ENCODE measurements around the gene ANKRD16.
A peak's percentile ranks its signal among the peaks of the same experiment; 100 is the strongest.
"Not testable (repeated sequence)": the region's sequence is repeated elsewhere in the genome, so short reads cannot be mapped to it uniquely, and the experiment has no call there.

Gene ANKRD16

GRCh38 chr10:5903563-5903962 is 13.9 kb upstream of the ANKRD16 start:
- no peak for DNase-seq (ENCODE audit: low spot score)

DNA sequence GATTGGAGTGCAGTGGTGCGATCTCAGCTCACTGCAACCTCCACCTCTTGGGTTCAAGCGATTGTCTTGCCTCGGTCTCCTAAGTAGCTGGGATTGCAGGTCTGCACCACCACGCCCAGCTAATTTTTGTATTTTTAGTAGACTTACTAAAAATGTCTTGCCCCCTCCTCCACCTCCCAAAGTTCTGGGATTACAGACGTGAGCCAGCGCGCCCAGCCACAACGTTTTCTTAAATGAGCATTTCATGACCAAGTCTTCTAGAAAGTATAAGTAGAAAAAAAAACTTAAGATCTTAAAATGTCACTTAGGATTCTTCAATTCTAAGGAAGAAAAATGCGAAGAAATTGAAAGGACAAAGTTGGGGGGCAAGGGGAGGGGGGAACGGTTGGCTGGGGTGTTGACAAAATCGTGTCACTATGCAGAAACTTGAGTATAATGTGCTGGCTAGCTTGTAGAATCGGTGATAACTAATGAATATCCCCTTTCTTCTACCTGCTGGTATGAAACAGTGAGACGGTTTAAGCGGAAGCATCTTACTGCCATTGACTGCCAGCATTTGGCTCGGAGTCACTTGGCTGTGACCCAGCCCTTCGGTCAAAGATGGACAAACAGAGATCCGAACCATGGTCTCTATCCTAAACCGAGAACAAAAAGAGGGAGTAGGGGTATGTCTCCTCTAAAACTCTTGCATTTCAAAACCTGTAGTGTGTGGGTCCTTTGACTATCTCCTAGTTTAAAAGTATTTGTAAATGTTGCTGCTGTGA is 13.0 kb upstream of the ANKRD16 start:
- no peak for DNase-seq (ENCODE audit: low spot score)

DNA sequence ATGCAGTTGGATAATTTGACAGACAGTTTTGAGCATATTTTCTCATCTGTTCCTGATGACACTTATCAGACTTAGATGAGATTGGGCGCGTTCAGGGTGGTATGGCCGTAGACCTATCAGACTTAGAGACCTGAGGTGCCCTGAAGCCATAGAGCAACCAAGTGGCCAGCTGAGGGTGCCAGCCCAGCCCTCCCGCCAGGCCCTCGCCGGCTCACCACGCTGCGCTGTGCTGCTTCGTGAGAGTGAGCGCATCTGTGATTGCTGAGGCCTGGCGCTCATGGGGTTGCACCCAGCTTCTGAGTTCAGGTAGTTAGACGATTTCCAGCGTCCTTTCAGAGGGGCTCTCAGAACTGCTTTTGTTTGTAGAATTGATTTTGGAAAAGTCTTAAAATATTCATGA is 10.6 kb upstream of the ANKRD16 start:
- no peak for DNase-seq (ENCODE audit: low spot score)

DNA sequence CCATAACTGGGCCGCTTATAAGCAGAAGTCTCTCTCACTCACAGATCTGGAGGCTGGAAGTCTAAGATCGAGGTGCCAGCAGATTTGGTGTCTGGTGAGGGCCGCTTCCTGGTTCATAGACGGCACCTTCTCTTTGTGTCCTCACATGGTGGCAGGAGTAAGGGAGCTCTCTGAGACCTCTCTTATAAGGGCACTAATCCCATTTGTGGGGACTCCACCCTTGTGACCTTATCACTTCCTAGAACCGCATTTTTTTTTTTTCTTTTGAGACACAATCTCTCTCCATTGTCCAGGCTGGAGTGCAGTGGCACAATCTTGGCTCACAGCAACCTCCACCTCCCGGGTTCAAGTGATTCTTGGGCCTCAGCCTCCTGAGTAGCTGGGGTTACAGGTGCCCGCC is 8.5 kb upstream of the ANKRD16 start:
- no peak for DNase-seq (ENCODE audit: low spot score)

- no peak for DNase-seq (ENCODE audit: low spot score)
Observed at GRCh38 chr10:5897504-5897903, 7.8 kb upstream of the ANKRD16 start.

DNA sequence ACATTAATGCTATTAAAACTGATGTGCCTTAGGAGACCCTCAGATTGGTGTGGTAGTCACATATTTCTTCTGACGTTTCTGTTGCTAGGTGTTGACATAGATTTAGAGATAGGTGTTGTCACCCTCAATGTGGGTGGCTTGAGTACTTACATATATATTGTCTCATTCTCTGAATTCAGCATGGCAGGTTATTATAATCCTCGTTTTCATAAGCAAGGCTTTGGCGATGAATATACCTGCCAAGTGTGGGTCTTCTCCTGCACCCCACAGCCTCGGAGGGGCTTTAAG is 7.3 kb upstream of the ANKRD16 start:
- DNase-seq (ENCODE audit: low spot score): no peak

DNA sequence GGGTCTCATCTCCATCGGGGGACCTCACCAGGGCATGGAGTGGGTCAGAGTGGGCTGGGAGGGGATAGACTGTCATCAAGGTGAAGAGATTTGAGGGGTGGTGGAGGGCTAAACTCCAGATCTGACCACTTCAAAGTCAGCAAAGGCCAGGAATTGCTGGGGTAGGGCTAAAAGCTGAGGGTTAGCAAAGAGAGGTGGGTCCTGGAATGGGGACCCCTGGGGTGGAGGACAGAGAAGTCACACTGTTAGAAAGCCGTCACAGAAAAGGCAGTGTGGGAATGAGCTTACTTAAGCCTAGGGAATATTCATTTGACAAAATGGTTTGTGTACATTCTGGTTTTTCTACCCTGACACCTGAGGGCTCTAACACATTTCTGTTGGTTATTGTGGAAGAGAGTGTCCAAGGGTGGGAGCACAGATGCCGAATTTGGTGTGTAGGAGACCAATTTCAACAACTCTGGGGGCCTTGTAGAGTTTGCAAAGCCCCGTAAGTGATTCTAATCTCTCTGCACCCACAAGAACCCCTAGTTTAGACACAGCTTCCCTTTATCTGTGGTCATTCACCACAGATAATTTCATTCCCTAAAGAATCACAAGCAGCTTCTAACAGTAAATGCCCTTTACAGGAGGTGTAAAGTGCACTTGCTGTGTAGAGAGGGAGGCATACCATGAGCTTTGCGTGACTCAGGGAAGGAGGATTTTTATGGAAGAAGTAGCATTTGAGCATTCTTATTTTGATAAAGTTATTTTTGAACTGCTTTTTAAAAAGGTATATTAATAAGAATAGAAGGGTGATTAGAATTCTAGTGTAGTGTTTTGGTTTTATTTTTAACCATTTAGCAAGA is 6.7 kb upstream of the ANKRD16 start:
- no peak for DNase-seq (ENCODE audit: low spot score)

GRCh38 chr10:5895804-5896203 is 6.1 kb upstream of the ANKRD16 start:
- DNase-seq (ENCODE audit: low spot score): no peak

- DNase-seq (ENCODE audit: low spot score): no peak
Observed at GRCh38 chr10:5895365-5895764, 5.7 kb upstream of the ANKRD16 start.

GRCh38 chr10:5894873-5895272 is 5.2 kb upstream of the ANKRD16 start:
- no peak for DNase-seq (ENCODE audit: low spot score)

GRCh38 chr10:5894403-5894802 is 4.7 kb upstream of the ANKRD16 start:
- no peak for DNase-seq (ENCODE audit: low spot score)

- DNase-seq (ENCODE audit: low spot score): no peak
Observed at GRCh38 chr10:5893321-5893720, 3.6 kb upstream of the ANKRD16 start.

GRCh38 chr10:5892007-5892406 is 2.3 kb upstream of the ANKRD16 start:
- no peak for DNase-seq (ENCODE audit: low spot score)

GRCh38 chr10:5891009-5891408 is 1.3 kb upstream of the ANKRD16 start:
- DNase-seq (ENCODE audit: low spot score): no peak

DNA sequence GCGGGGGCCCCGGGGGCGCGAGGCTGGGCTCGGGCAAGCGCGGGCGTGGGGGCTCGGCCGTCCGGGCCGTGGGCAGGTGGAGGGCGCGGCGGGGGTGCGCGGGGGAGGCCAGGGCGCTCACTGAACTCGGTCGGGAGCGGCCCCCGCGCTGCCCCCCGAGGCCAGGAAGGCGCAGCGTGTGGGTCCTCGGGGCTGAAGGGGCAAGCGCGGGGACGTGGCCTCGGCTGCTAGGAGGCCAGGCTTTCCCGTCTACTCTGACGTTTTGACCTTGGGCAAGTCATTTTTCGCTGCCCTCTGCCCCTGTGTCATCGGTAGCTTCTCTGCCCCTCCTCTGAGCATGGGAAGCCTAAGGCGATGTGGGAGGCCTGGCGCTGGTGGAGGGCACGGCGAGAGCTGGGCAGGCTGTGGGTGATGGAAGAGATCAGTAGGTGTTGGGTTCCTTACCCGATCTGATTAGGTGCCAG is 791 bp upstream of the ANKRD16 start:
- DNase-seq (ENCODE audit: low spot score): no peak

- peak; percentile 70 for DNase-seq (ENCODE audit: low spot score)
Observed at GRCh38 chr10:5888843-5889623, 660 bp downstream of the ANKRD16 start.

GRCh38 chr10:5888351-5888750 is 1.3 kb downstream of the ANKRD16 start:
- no peak for DNase-seq (ENCODE audit: low spot score)

GRCh38 chr10:5887641-5888040 is 2.1 kb downstream of the ANKRD16 start:
- no peak for DNase-seq (ENCODE audit: low spot score)

DNA sequence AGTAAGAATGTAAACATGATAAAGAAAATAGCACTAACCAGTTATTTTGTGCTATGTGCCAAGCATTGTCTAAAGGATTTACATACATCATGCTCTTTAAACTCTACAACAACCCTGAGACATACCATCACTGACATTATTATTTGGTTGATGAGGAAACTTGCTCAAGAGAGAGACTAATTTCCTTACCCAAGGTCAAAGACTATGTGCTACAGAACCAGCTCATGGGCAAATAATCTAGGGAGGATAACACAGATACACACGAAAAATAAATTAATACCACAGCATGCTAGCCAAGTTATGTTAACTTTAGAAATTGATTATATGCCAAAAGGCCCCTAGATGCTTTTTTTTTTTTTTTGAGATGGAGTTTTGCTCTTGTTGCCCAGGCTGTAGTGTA is 2.7 kb downstream of the ANKRD16 start:
- DNase-seq (ENCODE audit: low spot score): no peak

DNA sequence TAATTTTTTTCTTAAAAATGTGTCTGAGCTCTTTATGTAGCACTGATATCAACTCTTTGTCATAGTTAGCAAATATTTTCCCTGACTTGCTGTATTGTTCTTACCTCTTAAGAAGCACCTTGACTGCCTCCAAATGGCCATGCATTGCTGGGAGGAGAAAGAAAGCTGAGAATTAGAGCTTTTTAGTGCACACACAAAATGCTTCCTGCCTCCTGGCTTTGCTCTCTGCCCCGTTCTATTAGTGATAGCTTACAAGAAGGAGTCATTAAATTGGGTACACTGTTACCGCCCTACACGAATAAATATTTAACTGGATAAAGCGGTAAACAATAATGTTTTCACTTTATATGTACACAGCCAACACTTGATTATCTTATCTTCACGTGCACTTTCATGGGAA is 4.1 kb downstream of the ANKRD16 start:
- no peak for DNase-seq (ENCODE audit: low spot score)

- DNase-seq (ENCODE audit: low spot score): no peak
Observed at GRCh38 chr10:5882961-5883360, 6.7 kb downstream of the ANKRD16 start.

DNA sequence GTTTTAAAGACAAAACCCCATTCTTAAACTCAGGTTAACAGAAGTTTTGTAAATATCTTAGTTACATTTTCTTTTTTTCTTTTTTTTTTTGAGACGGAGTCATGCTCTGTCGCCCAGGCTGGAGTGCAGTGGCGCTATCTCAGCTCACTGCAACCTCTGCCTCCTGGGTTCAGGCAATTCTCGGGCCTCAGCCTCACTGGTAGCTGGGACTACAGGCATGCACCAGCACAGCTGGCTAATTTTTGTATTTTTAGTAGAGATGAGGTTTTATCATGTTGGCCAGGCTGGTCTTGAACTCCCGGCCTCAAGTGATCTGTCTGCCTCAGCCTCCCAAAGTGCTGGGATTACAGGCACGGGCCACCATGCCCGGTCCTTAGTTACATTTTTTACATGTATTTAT is 12.7 kb downstream of the ANKRD16 start:
- not testable (repeated sequence) for DNase-seq (ENCODE audit: low spot score)

Measured in left forelimb (tissue), 1 donor.